ENCODE results near the gene IGFBP7. TPM values are rescaled to one million over a fixed set of nuclear protein-coding genes. Genes with fewer than 3 reads are reported as not detected.

IGFBP7 gene
- total and polyA plus RNA-seq, 2 of the 8 experiments (the other 6 are each of a cell fraction or from before 2014, with no cell fraction given): 0.17 to 0.48 TPM

- TF ChIP-seq CHD7 (IDR thresholded peaks at IDR 0.05; ENCODE audit: insufficient replicate concordance, low read length) (no peak), SRF (IDR thresholded peaks at IDR 0.05; ENCODE audit: low read depth, low read length) (0 out of 2 replicates have a peak, but pooled peaks have one; percentile 4), TAF7 (optimal IDR thresholded peaks at IDR 0.05; ENCODE audit: borderline replicate concordance, low read depth, low read length) (no peak), SIN3A (conservative IDR thresholded peaks at IDR 0.05 in 1 of 2, IDR thresholded peaks at IDR 0.05 in 1 of 2; ENCODE audit: low read depth in 1 of 2, low read length in 2 of 2) (no peak), SP2 (IDR thresholded peaks at IDR 0.05; ENCODE audit: low read length) (no peak), GABPA (IDR thresholded peaks at IDR 0.05; ENCODE audit: borderline replicate concordance, insufficient read depth, low read length) (no peak), RAD21 (IDR thresholded peaks at IDR 0.05 in 1 of 2, conservative IDR thresholded peaks at IDR 0.05 in 1 of 2; ENCODE audit: low read depth in 2 of 2, low read length in 2 of 2) (peak; percentile 96 to 97), RFX5 (IDR thresholded peaks at IDR 0.05; ENCODE audit: borderline replicate concordance, low read depth, low read length) (no peak), BCL11A (IDR thresholded peaks at IDR 0.05; ENCODE audit: low read depth in 2 of 2, low read length in 2 of 2) (no peak)
These were observed 72.1 kb downstream of the IGFBP7 start (continued) for GRCh38 chr4:57037982-57038604.
